ENCODE results near the gene RAB7A.
"Not testable (repeated sequence)": the region's sequence is repeated elsewhere in the genome, so short reads cannot be mapped to it uniquely, and the experiment has no call there.

RAB7A gene

DNA sequence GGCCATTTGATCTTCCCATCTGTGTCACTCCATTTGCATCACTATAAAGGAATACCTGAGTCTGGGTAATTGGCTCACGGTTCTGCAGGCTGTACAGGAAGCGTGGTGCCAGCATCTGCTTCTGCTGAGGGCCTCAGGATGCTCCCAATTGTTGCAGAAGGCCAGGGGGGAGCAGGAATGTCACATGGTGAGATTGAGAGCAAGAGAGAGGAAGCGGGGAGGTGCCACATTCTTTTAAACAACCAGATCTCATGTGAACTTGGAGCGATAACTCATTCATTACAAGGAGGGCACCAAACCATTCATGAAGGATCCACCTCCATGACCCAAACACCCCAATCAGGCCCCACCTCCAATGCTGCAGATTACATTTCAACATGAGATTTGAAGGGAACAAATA lies 13.1 kb upstream of the RAB7A start:
- DNase-seq, result no peak

DNA sequence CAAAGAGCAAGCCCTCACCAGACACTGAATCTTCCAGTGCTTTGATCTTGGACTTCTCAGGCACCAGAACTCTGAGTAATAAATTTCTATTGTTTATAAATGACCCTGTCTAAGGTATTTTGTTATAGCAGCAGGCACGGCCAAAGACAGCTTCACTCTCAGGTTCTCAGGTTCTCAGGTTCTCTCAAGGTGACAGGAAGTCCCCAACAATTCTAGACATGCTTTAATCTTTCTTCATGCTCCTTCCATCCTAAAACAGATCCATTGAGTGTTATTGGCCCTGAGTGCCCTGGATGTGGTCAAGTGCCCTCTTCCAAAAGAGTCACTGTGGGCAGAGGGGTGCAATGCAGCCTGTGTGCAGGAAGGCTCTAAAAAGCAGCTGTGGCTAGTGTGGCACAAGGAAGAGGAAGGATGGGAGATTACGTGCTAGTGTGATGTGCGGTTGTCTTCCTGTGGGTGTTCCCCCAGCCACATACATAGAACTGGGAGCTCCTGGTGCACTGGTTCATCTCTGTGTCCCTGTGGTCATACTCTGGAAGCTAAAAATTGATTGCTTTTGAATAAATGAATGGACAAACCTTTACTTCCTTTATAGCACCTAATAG lies 11.0 kb upstream of the RAB7A start:
- no peak for DNase-seq

DNA sequence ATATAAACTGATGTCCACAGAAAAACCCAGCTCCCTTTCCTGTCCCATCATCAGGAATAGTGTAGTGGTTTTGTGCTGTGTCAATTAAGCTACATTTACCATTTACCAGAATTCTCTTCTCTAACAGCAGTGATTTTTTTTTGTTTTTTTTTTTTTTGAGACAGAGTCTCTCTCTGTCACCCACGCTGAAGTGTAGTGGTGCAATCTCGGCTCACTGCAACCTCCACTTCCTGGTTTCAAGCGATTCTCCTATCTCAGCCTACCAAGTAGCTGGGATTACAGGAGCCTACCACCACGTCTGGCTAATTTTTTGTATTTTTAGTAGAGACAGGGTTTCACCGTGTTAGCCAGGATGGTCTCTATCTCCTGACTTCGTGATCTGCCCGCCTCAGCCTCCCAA lies 7.1 kb upstream of the RAB7A start:
- not testable (repeated sequence) for DNase-seq

DNA sequence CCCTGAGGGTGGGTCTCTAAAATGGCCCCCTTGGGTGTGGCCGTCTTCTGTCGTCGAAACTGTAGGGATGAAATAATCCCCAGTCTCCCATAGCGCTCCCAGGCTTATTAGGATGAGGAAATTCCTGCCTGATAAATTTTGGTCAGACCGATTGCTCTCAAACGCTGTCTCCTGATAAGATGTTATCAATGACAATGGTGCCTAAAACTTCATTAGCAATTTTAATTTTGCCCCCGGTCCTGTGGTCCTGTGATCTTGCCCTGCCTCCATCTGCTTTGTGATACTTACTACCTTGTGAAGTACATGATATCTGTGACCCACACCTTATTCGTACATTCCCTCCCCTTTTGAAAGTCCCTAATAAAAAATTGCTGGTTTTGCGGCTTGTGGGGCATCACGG lies 5.1 kb upstream of the RAB7A start:
- DNase-seq, result no peak

DNA sequence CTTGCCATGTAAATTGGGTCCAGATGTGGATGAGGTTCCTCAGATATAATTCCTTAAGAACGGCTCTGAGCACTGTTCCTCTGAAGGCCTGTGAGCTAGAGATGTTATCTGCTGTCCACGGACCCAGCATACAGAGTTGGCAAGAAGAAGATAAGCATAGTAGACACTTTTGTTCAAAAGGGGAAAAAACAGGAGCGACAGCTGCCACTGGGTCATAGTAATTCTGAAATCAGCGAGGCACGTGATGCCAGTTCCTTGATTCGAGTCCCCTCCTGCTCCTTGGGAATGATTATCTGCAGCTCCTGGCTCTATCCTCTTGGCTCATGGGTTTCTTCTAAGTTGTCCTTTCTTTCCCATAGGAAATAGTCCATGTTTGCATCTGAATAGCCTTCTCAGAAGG lies 2.5 kb upstream of the RAB7A start:
- no peak for DNase-seq

DNA sequence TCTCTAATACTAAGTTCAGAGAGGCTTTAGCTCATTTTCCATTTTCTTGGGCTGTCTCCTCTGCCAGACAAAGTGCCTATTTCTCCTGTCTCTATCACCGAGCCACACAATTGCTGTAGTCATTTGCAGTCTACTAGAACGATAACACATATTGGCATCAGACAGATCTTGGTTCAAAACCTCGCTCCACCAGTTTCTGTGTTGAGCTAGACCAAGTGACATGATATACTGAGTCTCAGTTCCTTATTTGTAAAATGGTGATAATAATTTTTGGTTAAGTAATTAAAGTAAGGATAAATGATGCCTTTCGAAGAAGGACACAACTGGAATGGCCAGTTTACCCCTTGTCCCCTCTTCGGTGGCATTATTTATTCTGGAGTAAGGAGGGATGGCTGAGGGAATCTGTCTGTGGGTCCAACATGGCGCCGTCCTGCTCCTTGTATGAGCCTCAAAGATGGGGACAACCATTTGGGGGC lies 398 bp upstream of the RAB7A start:
- DNase-seq, result no peak

DNA sequence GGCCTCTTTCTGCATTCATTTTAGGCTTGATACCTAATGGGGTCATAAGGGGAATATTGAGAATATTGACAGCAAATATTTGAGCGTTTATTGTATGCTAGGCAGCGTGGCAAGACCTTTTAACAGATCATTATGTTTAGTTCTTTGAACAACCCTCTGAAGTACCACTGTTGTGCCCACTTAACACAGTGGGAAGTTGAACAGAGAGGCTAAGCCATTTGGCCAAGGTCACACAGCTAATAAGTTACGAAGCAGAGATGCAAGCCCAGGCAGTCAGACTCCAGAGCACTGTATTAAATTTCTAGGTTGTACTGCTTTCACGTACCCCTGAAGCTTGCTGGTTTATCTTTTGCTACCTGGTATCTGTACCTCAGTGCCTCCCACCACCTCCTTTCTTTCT lies 1.1 kb downstream of the RAB7A start:
- DNase-seq, result no peak

DNA sequence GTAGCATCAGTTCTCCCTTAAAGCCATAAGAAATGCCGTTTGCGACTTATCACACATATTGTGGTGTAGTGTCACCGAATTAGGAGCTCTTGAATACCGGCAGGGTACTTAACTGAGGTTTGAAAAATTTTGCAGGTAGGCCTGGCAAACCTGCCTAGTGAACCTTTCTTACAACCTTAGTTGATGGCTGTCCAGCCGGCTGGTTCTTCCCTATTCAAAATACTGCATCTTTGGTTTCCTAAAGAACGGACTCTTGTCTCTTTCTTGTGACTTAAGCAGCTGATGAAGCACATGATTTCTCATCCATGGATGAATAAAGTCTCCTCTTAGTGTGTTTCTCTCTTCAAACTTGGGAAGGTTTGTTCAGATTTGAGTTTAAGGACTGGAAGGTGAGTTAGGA lies 1.5 kb downstream of the RAB7A start:
- no peak for DNase-seq

DNA sequence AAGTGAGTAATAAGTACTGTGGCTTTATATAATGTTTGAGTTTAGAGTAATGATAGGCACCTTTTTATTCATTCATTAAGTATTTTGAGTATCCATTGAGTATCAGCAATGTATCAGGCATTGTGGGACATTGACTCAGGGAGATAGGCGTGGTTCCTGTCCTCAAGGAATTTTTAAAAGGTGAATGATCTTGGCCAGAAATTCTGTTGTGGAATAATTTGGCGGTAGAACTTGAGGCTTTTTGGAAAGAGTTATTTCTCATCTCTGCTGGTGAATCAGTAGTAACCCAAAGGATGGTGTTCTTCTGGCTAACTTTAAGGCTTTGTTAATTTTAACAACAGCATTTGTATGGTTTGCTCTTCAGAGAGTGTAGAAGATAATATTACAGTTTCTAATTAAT lies 2.0 kb downstream of the RAB7A start:
- no peak for DNase-seq

DNA sequence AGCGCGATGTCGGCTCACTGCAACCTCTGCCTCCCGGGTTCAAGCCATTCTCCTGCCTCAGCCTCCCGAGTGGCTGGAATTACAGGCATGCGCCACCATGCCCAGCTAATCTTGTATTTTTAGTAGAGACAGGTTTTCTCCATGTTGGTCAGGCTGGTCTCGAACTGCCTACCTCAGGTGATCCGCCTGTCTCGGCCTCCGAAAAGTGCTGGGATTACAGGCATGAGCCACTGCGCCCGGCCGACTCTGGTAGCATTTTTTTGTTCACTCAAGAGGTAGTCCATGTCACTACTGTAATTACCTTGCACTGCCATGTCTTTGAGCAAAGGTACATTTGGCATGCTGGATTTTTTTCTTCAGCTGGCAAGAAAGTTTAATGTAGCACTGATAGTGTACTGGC lies 2.5 kb downstream of the RAB7A start:
- not testable (repeated sequence) for DNase-seq

DNA sequence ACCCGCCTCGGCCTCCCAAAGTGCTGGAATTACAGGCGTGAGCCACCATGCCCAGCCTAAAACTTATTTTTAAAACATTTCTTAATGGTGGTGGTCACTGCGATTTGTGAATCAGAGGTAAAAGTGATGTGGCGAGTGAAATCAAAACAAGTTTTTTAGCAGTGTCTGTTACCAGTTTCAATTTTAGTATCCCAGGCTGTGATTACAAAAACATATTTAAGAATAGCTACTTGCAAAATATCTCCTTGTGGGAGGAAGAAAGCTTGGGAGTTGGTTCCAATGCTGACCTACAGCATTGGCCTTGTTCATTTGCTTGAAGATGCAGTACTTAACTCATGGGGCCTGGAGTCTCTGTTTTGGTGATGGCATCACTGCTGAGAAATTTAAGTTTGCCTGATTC lies 4.5 kb downstream of the RAB7A start:
- no peak for DNase-seq

DNA sequence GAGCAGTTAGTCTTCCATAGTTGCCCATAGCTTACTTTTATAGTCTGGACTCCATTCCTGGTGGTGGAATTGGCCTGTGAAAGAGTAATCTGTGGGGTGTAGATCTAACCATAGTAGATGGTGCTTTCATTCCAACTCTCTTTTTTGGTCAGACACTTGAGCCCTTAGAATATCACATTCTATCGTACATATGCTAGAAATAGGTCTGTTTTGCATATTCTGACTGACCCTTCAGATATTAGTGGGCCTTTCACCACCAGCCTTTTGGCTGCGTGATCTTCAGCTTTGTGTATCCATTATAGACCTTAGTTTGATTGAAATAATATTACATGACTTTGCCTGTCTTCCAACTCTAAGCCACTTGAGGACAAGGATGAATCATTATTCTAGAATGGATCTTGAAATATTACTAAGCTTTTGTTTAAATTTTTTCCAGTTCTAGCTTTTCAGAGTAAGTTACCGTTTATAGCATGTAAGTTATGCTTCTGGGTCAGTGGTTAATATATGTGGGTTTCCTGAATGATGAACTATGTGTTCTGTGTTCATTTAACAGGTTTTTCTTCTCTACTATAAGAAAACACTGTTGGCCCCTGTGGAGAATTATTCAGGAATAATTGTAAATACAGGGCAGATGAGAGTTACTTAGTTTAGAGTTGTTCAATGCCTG lies 8.7 kb downstream of the RAB7A start:
- no peak for DNase-seq

DNA sequence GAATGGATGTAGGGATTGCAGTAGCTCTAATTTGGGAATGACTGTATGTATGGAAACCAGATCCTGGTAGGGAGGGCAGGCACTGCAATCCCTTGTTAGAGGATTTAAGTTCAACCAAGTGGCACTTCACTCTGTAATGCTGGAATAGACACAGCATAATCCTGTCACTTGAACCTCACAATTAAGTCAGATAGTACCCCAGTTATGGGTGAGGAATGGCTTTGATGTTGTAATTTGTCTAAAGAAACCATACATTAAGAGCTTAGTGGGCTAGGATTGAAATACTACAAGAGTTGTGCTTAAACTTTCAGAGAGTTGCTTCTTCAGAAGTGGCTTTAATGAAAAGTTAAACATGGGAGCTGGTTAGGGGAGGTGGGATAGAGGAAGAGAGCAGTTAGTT lies 9.3 kb downstream of the RAB7A start:
- DNase-seq, result no peak

DNA sequence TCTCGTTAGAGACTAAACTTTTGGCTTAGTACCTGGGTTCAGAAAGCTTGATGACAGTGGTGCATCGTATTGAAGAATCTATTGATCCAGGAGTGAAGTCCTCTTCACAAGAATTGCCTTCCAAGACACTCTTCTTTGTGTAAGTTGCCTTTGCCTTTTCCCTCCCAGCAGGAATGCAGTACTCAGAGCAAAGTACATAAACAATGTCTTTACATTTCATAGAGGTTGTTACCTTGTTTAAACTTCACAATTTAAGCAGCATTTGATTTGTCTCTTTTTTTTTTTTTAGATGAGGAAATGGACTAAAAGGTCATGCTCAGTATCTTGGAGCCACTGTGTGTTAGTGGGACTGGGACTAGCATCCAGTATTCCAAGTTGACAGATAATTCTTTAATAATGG lies 9.9 kb downstream of the RAB7A start:
- DNase-seq, result no peak

DNA sequence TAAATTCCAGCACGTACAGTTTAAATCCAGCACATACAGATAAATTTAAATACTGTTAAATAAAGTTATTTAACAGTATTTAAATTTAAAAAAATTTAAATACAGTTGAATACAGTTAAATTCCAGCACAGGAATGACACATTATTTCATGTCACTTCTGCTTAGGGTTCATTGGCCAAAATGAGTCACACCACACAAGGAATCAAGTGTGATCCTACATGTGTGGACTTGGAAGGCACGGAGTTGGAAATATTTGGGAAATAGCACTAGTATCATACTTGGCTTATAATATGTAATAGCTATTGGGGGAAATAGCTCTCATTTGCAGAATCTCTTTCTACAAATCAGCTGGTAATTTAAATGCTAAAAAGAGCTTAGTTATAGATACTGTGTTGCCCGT lies 10.6 kb downstream of the RAB7A start:
- DNase-seq, result no peak

DNA sequence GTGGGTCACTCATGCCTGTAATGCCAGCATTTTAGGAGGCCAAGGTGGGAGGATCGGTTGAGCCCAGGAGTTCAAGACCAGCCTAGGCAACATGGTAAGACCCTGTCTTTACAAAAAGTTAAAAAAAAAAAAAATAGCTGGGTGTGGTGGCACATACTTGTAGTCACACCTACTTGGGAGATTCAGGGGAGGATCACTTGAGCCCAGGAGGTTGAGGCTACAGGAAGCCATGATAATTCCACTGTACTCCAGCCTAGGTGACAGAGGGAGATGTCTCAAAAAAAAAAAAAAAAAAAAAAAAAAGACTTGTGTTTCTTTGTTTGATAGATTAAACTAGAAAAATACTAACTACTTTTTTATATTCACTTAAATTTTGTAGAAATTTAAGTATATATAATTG lies 14.6 kb downstream of the RAB7A start:
- no peak for DNase-seq

DNA sequence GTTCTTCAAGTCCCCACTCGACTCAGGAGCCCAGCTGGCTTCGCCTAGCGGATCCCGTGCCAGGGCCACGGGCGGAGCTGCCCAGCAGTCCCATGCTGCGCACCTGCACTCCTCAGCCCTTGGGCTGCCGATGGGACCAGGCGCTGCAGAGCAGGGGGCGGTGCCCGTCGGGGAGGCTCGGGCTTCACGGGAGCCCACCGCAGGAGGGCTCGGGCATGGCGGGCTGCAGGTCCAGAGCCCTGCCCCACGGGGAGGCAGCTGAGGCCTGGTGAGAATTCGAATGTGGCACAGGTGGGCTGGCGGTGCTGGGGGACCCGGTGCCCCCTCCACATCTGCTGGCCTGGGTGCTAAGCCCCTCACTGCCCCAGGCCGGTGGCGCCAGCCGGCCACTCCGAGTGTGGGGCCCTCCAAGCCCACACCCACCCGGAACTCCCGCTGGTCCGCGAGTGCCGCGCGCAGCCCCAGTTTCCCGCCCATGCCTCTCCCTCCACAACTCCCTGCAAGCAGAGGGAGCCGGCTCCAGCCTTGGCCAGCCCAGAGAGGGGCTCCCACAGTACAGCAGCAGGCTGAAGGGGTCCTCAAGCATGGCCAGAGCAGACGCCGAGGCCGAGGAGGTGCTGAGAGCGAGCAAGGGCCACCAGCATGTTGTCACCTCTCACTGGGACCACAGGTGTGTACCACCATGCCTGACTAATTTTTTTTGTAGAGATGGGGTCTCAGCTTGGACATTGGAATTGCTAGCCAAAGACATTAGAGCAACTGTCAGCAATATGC lies 17.0 kb downstream of the RAB7A start:
- no peak for DNase-seq

DNA sequence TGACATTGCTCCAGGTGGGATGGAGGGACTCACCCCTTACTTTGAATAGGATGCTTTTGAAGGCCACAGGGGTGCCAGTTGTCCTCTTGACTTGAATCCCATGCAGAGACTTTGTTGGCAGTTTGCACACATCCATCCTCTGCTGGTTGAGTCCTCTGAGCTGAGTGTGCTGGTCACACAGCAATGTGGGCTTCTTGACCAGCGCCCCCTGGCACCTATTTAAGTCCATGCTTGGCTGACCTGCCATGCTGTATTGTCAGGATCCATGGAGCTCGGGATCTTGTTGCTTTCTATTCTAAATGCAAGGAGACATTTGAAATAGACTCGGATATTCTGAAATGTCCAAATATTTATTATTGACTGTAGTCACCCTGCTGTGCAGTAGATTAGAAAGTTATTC lies 19.8 kb downstream of the RAB7A start:
- DNase-seq, result no peak

DNA sequence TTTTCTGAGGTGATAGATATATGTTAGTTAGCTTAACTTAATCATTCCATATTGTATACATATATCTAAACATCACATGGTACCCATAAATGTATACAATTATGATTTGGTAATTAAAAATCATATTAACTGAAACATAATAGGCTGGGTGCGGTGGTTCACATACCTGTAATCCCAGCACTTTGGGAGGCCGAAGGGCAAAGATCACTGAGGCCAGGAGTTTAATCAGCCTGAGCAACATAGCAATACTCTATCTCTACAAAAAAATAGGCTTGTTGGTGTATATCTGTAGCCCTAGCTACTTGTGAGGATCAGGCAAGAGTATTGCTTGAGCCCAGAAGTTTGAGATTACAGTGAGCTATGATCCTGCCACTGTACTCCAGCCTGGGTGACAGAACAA lies 20.9 kb downstream of the RAB7A start:
- no peak for DNase-seq

DNA sequence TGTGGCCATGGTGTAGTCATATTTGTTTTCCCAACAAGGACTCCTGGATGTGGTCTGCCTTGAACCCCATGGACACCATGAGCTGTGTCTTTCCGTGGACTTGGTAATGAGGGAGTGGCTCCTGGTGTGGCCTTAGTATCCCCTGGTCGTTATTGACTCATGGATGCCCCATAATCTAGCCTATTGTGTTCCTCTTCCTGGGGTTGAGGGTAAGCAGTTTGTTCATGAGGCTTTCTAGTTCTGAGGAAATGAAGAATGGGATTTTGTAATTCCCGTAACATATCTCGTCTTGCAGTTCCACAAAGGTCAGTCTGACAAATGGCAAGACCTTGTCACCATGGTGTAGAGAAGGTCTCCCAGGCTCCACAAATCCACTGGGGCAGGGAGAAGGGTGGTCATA lies 22.6 kb downstream of the RAB7A start:
- no peak for DNase-seq

DNA sequence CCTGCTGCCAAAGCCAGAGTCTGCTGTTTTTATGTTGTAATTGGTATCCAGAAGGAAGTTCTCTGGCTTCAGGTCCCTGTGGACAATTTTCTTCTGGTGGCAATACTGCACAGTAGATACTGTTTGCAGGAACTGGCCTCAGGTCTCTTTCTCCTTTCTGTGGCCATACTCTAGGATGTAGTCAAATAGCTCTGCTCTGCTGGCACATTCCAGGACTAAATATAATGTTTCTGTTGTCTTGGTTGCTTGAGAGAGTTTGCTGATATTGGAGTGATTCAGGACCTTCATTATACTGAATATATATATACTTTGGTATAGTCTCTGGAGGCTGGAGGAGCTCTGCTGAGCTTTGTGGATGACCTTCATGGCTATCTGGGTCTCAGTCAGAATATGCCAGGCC lies 23.1 kb downstream of the RAB7A start:
- no peak for DNase-seq

DNA sequence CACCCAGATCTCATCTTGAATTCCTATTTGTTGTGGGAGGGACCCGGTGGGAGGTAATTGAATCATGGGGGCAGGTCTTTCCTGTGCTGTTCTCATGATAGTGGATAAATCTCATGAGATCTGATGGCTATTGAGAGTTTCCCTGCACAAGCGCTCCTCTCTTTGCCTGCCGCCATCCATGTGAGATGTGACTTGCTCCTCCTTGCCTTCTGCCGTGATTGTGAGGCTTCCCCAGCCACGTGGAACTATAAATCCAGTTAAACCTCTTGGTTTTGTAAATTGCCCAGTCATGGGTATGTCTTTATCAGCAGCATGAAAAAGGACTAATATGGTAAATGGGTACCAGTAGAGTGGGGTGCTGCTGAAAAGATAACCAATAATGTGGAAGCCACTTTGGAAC lies 23.6 kb downstream of the RAB7A start:
- DNase-seq, result not testable (repeated sequence)

DNA sequence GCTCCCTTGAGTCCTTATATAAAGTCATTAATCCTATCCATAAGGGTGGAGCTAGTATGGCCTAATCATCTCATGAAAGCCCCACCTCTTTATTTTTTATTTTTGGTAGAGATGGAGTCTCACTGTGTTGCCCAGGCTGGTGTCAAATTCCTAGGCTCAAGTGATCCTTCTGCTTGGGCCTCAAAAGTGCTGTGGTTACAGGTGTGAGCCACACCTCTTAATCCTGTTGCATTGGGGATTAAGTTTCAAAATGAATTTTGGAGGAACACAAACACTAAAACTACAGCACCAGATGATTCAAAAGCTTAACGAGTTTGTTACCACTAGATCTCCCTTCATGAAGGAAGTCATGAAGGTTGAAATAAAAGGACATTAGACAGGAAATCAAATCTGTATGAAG lies 27.7 kb downstream of the RAB7A start:
- DNase-seq, result no peak

DNA sequence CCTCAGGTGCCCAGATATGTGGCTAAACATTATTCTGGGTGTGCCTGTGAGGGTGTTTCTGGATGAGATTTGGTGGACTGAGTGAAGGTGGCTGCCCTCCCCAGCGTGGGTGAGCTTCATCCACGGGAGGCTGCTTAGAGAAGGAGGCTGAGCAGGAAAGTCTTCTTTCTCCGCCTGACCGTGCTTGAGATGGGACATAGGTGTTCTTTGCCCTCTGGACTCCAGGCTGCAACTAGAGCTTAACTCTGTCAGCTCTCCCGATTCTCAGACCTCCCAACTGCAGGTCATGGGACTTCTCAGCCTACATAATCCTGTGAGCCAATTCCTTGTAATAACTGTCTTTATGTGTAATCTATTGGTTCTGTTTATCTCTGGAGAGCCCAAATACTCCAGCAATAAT lies 34.1 kb downstream of the RAB7A start:
- no peak for DNase-seq
